GM23248 (cell line): ENCODE data around the gene KATNAL1.

ENCODE experiments used
- EZH2 ChIP-seq: fragments of 200-600 bp; sonication (generic); IDR thresholded peaks from 2 replicates; pipeline ENCODE4 v1.6.1; 2018; ENCODE audit warnings: antibody characterized with exemption, mild to moderate bottlenecking; ENCODE audit not compliant: insufficient read depth, poor library complexity, severe bottlenecking
- EZH2phosphoT487 ChIP-seq: fragments of 200-600 bp; sonication (generic); IDR thresholded peaks from 2 replicates; pipeline ENCODE4 v1.6.1; 2018; ENCODE audit warnings: antibody characterized with exemption, moderate library complexity, mild to moderate bottlenecking, low read depth; ENCODE audit not compliant: insufficient read depth

- TF ChIP-seq EZH2phosphoT487, result no peak
- TF ChIP-seq EZH2, result no peak
Observed at GRCh38 chr13:30331331-30331771, 24.0 kb upstream of the KATNAL1 start.
